HG03354 (cell line): ENCODE measurements around the gene CPVL.

Experiments used
- ATAC-seq: cut with Tn5 transposase; IDR thresholded peaks from one replicate; pipeline ENCODE4 v1.9.1; 2021; ENCODE audit warnings: mild to moderate bottlenecking; ENCODE audit not compliant: unreplicated experiment, poor library complexity, severe bottlenecking

Gene CPVL

GRCh38 chr7:29158795-29159423 lies 12.6 kb upstream of the CPVL start:
- ATAC-seq = no peak

- no peak for ATAC-seq
Measured at GRCh38 chr7:29156907-29157452, 10.6 kb upstream of the CPVL start.

- ATAC-seq = no peak
Measured at GRCh38 chr7:29154076-29154475, 7.7 kb upstream of the CPVL start.

GRCh38 chr7:29150856-29151255 lies 4.5 kb upstream of the CPVL start:
- no peak for ATAC-seq

GRCh38 chr7:29149036-29149435 lies 2.7 kb upstream of the CPVL start:
- no peak for ATAC-seq

GRCh38 chr7:29147821-29148220 lies 1.5 kb upstream of the CPVL start:
- ATAC-seq = no peak

- ATAC-seq = no peak
Measured at GRCh38 chr7:29146888-29147609, 712 bp upstream of the CPVL start.

- ATAC-seq = no peak
Measured at GRCh38 chr7:29145553-29146056, 732 bp downstream of the CPVL start.

- no peak for ATAC-seq
Measured at GRCh38 chr7:29143751-29144150, 2.6 kb downstream of the CPVL start.

GRCh38 chr7:29142021-29142727 lies 4.2 kb downstream of the CPVL start:
- ATAC-seq = no peak

GRCh38 chr7:29140873-29141468 lies 5.4 kb downstream of the CPVL start:
- ATAC-seq = no peak

- ATAC-seq = no peak
Measured at GRCh38 chr7:29139796-29140195, 6.5 kb downstream of the CPVL start.

GRCh38 chr7:29139191-29139590 lies 7.1 kb downstream of the CPVL start:
- no peak for ATAC-seq

- ATAC-seq = no peak
Measured at GRCh38 chr7:29138588-29138987, 7.7 kb downstream of the CPVL start.

- no peak for ATAC-seq
Measured at GRCh38 chr7:29135846-29136245, 10.5 kb downstream of the CPVL start.

GRCh38 chr7:29132980-29133379 lies 13.4 kb downstream of the CPVL start:
- no peak for ATAC-seq

- no peak for ATAC-seq
Measured at GRCh38 chr7:29131678-29132077, 14.7 kb downstream of the CPVL start.

- no peak for ATAC-seq
Measured at GRCh38 chr7:29130096-29130495, 16.2 kb downstream of the CPVL start.

GRCh38 chr7:29127527-29127926 lies 18.8 kb downstream of the CPVL start:
- ATAC-seq = no peak

- no peak for ATAC-seq
Measured at GRCh38 chr7:29126804-29127203, 19.5 kb downstream of the CPVL start.
